Measurements from ENCODE around the gene AGT. TPM values are rescaled to one million over a fixed set of nuclear protein-coding genes. Genes with fewer than 3 reads are reported as not detected.

Gene AGT
- total RNA-seq, 4 donors from 2014 or later: 17.3 to 49.6 (median 34.5) TPM

DNA sequence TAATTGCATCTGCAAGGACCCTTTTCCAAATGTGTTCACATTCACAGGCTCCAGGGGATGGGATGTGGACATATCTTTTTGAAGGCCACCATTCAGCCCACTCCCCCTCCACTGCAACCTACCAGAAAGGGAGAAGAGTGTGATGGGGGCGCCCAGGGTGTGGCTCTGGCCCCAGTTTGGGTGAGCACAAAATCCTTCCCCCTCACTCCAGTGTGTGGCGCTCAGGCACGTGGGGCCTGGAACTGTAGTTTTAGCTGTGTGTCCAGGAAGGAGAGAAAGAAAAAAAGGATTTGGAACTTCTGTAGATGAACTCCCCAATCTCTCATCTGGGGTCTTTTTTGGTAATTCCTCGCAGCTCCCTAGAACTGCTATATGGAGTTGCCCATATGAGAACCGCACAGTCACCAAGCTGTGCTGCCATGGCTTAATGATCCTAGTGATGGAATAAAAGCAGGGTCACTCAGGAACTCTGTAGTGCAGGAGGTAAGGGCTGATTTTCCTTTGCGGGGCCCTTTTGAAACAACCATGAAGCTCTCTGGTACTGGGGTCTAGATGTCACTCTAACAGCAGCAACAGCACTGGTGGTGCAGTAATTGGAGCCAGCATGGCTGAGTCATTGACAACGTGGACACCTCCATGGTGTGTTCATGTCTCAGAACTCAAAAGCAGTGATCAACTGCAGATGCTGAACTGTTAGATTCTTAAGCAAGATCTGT, 17.0 kb downstream of the AGT start:
- ATAC-seq: peak; percentile 83

DNA sequence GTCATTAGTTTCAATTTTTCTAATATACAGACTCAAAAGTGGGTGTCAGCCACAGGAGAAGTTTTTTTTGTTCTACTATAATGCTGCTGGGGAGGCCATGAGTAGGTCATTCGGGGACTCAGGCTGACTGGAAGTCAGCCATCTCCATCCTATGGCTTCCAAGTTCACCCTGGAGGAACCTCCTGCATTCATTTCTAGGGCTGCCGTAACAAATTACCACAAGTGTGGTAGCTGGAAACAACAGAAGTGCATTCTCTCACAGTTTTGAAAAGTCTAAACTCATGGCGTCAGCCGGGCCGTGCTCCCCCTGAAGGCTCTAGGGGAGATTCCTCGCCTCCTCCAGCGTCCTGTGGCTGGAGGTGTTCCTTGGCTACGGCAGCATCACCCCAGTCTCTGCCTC, 17.7 kb downstream of the AGT start:
- Histone ChIP-seq H3K9me3 (no peaks in the 10 kb centered on the region), H3K4me1 (peaks cover 0 to 7% of the 10 kb centered on the region in 2 donors), H3K27me3 (no peaks in the 10 kb centered on the region), H3K36me3 (peaks cover 0 to 26% of the 10 kb centered on the region in 2 donors), H3K4me3 (no peak overlapping the region), H3K27ac (no peak overlapping the region)
- no peak for TF ChIP-seq POLR2A (IDR thresholded peaks at IDR 0.05)
- TF ChIP-seq, protein P1, sequence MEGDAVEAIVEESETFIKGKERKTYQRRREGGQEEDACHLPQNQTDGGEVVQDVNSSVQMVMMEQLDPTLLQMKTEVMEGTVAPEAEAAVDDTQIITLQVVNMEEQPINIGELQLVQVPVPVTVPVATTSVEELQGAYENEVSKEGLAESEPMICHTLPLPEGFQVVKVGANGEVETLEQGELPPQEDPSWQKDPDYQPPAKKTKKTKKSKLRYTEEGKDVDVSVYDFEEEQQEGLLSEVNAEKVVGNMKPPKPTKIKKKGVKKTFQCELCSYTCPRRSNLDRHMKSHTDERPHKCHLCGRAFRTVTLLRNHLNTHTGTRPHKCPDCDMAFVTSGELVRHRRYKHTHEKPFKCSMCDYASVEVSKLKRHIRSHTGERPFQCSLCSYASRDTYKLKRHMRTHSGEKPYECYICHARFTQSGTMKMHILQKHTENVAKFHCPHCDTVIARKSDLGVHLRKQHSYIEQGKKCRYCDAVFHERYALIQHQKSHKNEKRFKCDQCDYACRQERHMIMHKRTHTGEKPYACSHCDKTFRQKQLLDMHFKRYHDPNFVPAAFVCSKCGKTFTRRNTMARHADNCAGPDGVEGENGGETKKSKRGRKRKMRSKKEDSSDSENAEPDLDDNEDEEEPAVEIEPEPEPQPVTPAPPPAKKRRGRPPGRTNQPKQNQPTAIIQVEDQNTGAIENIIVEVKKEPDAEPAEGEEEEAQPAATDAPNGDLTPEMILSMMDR (IDR thresholded peaks at IDR 0.05 in 4 of 5, conservative IDR thresholded peaks at IDR 0.05 in 1 of 5): no peak
- ATAC-seq (no peak), DNase-seq (no peak)
- intact Hi-C loops (cut with DNase I; ENCODE audit: low total_unique reads): loop anchor here (2.0 kb wide), 1 partner anchor 77 kb away; no protein-coding TSS in a partner anchor
- in situ Hi-C loops (cut with MboI; ENCODE audit: low sequenced_read_pairs in 4 of 4): no loop called here

More for the DNA sequence above, 17.0 kb downstream of the AGT start:
- no peak overlapping the region for H3K4me3 ChIP-seq
- intact Hi-C loops (cut with DNase I; ENCODE audit: low total_unique reads): loop anchor here (2.0 kb wide), 1 partner anchor 76 kb away; no protein-coding TSS in a partner anchor
- H3K4me1 ChIP-seq: peaks cover 0 to 7% of the 10 kb centered on the region in 2 donors
- H3K27me3 ChIP-seq: no peaks in the 10 kb centered on the region
- TF ChIP-seq, protein P1 (IDR thresholded peaks at IDR 0.05 in 4 of 5, conservative IDR thresholded peaks at IDR 0.05 in 1 of 5): peak in 1 of 5 experiments; percentile 14
- no peak for TF ChIP-seq POLR2A (IDR thresholded peaks at IDR 0.05)
- no peaks in the 10 kb centered on the region for H3K9me3 ChIP-seq
- H3K27ac ChIP-seq: no peak overlapping the region
- DNase-seq: no peak
- in situ Hi-C loops (cut with MboI; ENCODE audit: low sequenced_read_pairs in 4 of 4): no loop called here
- peaks cover 0 to 20% of the 10 kb centered on the region in 2 donors for H3K36me3 ChIP-seq

DNA sequence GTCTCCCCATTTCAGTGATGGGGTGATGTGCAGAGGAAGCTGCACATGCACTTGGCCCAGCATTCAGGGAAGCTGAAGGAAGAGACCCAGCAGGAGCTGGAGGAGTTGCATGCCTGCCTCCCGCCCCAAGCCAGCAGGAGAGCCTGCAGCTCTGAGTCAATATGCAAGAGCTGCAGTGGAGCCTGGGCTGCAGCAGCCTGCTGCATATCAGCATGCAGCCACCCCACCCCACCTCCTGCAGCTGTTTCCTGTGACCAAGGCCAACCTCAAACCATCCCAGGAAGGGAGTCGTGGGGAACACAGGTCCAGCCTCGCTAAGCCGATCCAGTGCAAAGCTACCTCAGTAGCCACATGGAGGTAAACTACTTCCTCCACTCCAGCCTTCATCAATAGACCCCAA, 18.9 kb downstream of the AGT start:
- in situ Hi-C loops (cut with MboI; ENCODE audit: low sequenced_read_pairs in 4 of 4) (no loop called here), intact Hi-C loops (cut with DNase I; ENCODE audit: low total_unique reads) (no loop called here)
- Histone ChIP-seq H3K9me3 (no peaks in the 10 kb centered on the region), H3K27ac (no peak overlapping the region), H3K4me1 (peaks cover 0 to 7% of the 10 kb centered on the region in 2 donors), H3K4me3 (no peak overlapping the region), H3K36me3 (peaks cover 0 to 39% of the 10 kb centered on the region in 2 donors), H3K27me3 (no peaks in the 10 kb centered on the region)
- ATAC-seq (no peak), DNase-seq (no peak)
- TF ChIP-seq POLR2A (IDR thresholded peaks at IDR 0.05): no peak
- TF ChIP-seq, protein P1 (IDR thresholded peaks at IDR 0.05 in 4 of 5, conservative IDR thresholded peaks at IDR 0.05 in 1 of 5): no peak

DNA sequence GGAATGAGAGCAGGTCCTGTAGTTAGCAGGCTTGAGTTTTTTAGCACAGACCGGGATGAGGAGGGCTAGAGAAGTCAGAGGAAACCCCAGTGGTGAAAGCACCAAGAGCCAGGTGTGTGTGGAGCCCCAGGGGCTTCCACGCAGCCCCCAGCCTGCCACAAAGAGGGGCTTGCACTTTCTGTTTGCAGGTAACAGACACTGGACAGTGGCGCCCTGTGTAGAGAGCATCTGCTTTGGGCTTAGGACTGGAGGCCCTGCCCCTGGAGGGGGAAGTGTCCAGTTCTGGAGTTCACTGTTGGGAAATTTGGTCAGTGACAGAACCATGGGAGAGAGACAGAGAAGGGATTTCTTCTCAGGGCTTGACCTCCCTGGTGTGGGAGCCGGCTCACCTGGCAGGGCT, 19.5 kb downstream of the AGT start:
- TF ChIP-seq, protein P1 (IDR thresholded peaks at IDR 0.05 in 4 of 5, conservative IDR thresholded peaks at IDR 0.05 in 1 of 5): no peak
- no peak for TF ChIP-seq POLR2A (IDR thresholded peaks at IDR 0.05)
- intact Hi-C loops (cut with DNase I; ENCODE audit: low total_unique reads): no loop called here
- ATAC-seq: no peak
- Histone ChIP-seq H3K4me3 (no peak overlapping the region), H3K27ac (no peak overlapping the region), H3K4me1 (peaks cover 0 to 7% of the 10 kb centered on the region in 2 donors), H3K36me3 (peaks cover 0 to 44% of the 10 kb centered on the region in 2 donors), H3K9me3 (no peaks in the 10 kb centered on the region), H3K27me3 (no peaks in the 10 kb centered on the region)
- in situ Hi-C loops (cut with MboI; ENCODE audit: low sequenced_read_pairs in 4 of 4): no loop called here
- DNase-seq: no peak

All from gastrocnemius medialis (tissue), 4 donors.